GM12878 (cell line): ENCODE measurements around the gene RPUSD3. TPM values are rescaled to one million over a fixed set of nuclear protein-coding genes. Genes with fewer than 3 reads are reported as not detected.

ENCODE experiments used
- ATAC-seq: fragments of 200-7000 bp; cut with Tn5 transposase; 3 replicates; pipeline ENCODE4 v1.9.1; 2020; ENCODE audit warnings: mild to moderate bottlenecking, moderate library complexity
- BruUV-seq: library from RNA; stranded (reverse); fragments of 400-500 nt; replicated peaks from 2 replicates; lab custom pipeline; 2021; lab: Mats Ljungman, UMichigan
- CTCF ChIA-PET: fragments of 300-600 bp; sonication (Branson Sonifier 250); formaldehyde crosslinking; extraction: SDS; loops from one replicate; lab custom pipeline; 2021; ENCODE audit warnings: inconsistent platforms; lab: Yijun Ruan, JAX
- POLR2A ChIA-PET: fragments of 350-600 bp; formaldehyde crosslinking; extraction: SDS; loops from one replicate; lab custom pipeline; 2021; ENCODE audit warnings: inconsistent platforms; lab: Charles Lee
- RAD21 ChIA-PET: fragments of 300-600 bp; sonication (Branson Sonifier 250); formaldehyde crosslinking; loops from one replicate; lab custom pipeline; 2023; ENCODE audit warnings: antibody characterized with exemption; ENCODE audit not compliant: unreplicated experiment; lab: Charles Lee
- SMC1A ChIA-PET: fragments of 300-600 bp; sonication (Branson Sonifier 250); formaldehyde crosslinking; loops from one replicate; lab custom pipeline; 2023; ENCODE audit not compliant: unreplicated experiment, uncharacterized antibody; lab: Charles Lee
- DNase-seq: peaks from one replicate; pipeline ENCODE4 v3.0.0-alpha.2; 2011; ENCODE audit warnings: low read depth, low spot score
- FAIRE-seq: peaks from 3 replicates; lab custom pipeline; 2011; peaks lifted over from hg19 to GRCh38; lab: Jason Lieb, UNC
- H2AFZ ChIP-seq: 2 replicates; pipeline ENCODE4 v1.6.0; 2011; ENCODE audit warnings: low read depth, low read length, control low read depth; ENCODE audit not compliant: control insufficient read depth
- H3K27ac ChIP-seq: 2 replicates; pipeline ENCODE4 v1.5.1; 2011; ENCODE audit warnings: control low read depth; ENCODE audit not compliant: control insufficient read depth, insufficient read depth
- H3K27me3 ChIP-seq, 2 experiments: replicated peaks in 1 of 2; 2 replicates each; pipeline versions ENCODE4 v1.6.0 to v1.6.1; 2011; ENCODE audit warnings: low read length in 1 of 2; ENCODE audit not compliant: control insufficient read depth in 2 of 2, insufficient read depth in 2 of 2
- H3K36me3 ChIP-seq, 2 experiments: 2 replicates each; pipeline ENCODE4 v1.5.1; 2011; ENCODE audit warnings: low read length in 1 of 2; ENCODE audit not compliant: control insufficient read depth in 2 of 2, insufficient read depth in 2 of 2
- H3K4me1 ChIP-seq: 2 replicates; pipeline ENCODE4 v1.6.1; 2011; ENCODE audit warnings: mild to moderate bottlenecking, low read length, moderate library complexity, mixed read lengths; ENCODE audit not compliant: control insufficient read depth, insufficient read depth
- H3K4me2 ChIP-seq: 2 replicates; pipeline ENCODE4 v1.6.0; 2011; ENCODE audit warnings: control low read depth; ENCODE audit not compliant: control insufficient read depth, insufficient read depth
- H3K4me3 ChIP-seq: fragments of 200-600 bp; sonication (generic); 2 replicates; pipeline ENCODE4 v1.5.1; 2016
- H3K79me2 ChIP-seq: 2 replicates; pipeline ENCODE4 v1.6.0; 2011; ENCODE audit warnings: low read length; ENCODE audit not compliant: control insufficient read depth, insufficient read depth
- H3K9ac ChIP-seq: 2 replicates; pipeline ENCODE4 v1.8.0; 2011; ENCODE audit warnings: low read length, control low read depth, mixed read lengths; ENCODE audit not compliant: control insufficient read depth, insufficient read depth
- H3K9me3 ChIP-seq: replicated peaks from 3 replicates; pipeline ENCODE4 v1.5.1; 2011; ENCODE audit warnings: mild to moderate bottlenecking, low read length; ENCODE audit not compliant: control insufficient read depth, insufficient read depth
- H4K20me1 ChIP-seq: 2 replicates; pipeline ENCODE4 v1.6.0; 2011; ENCODE audit not compliant: control insufficient read depth, insufficient read depth
- CTCF ChIP-seq, 3 experiments: IDR thresholded peaks in 2 of 3; conservative IDR thresholded peaks in 1 of 3; 2 replicates each; pipeline ENCODE4 v1.5.1; 2011; ENCODE audit warnings: low read depth in 3 of 3, low read length in 3 of 3, mild to moderate bottlenecking in 3 of 3, control low read depth in 2 of 3, moderate library complexity in 2 of 3, inconsistent platforms in 1 of 3, mixed read lengths in 1 of 3; ENCODE audit not compliant: control insufficient read depth in 2 of 3, insufficient read depth in 1 of 3; ENCODE audit errors: extremely low read depth in 1 of 3
- EED ChIP-seq: sonication (generic); IDR thresholded peaks from 2 replicates; pipeline ENCODE4 v1.6.1; 2016; ENCODE audit warnings: antibody characterized with exemption, low read depth
- IRF3 ChIP-seq: fragments of 450-650 bp; IDR thresholded peaks from 2 replicates; pipeline ENCODE4 v1.6.1; 2014; ENCODE audit warnings: mild to moderate bottlenecking
- POLR2A ChIP-seq: IDR thresholded peaks from 2 replicates; pipeline ENCODE4 v1.6.1; 2011; ENCODE audit warnings: low read depth, mild to moderate bottlenecking, low read length
- WGBS: methylation state at CpG from one replicate; pipeline ENCODE4 v1.1.6; 2016; ENCODE audit warnings: low lambda C conversion rate; ENCODE audit not compliant: insufficient replicate concordance, insufficient coverage; ENCODE audit errors: missing lambda C conversion rate; 5-methylcytosine and 5-hydroxymethylcytosine counted together
- in situ Hi-C: fragments of 300-500 bp; cut with MboI; formaldehyde crosslinking; loops from 9 replicates; pipeline ENCODE4 v1.14.3; 2018; ENCODE audit warnings: mixed read lengths
- intact Hi-C: fragments of 100-400 bp; cut with micrococcal nuclease; formaldehyde crosslinking; loops from one replicate; pipeline ENCODE4 v1.14.2; 2022; ENCODE audit not compliant: unreplicated experiment
- polyA plus RNA-seq, 11 experiments: library from polyadenylated mRNA; depleted of rRNA in 4 of 11; unstranded in 6 of 11; stranded (reverse) in 5 of 11; fragments of >200 nt; fragmentation: Nextera tagmentation in 4 of 11; fragmentation: Illumina TruSeq in 1 of 11; extraction: Ambion mirVana in 4 of 11; extraction: Trizol in 1 of 11; gene quantifications; 1 replicate in 1 of 11; 2 replicates in 10 of 11; pipeline versions ENCODE4 v1.2.1 to v1.2.3, GENCODE V29; 2011 to 2016; ENCODE audit warnings: inconsistent platforms in 2 of 11, missing spikeins in 2 of 11, low read depth in 1 of 11
- total RNA-seq, 4 experiments: library from RNA; depleted of rRNA in 3 of 4; stranded (reverse); fragments of >200 nt in 3 of 4; fragmentation: Illumina TruSeq in 1 of 4; extraction: Trizol in 1 of 4; gene quantifications; 2 replicates each; pipeline versions ENCODE4 v1.2.1 to v1.2.3, GENCODE V29; 2013 to 2021

The RPUSD3 gene
- total and polyA plus RNA-seq, 10 of the 15 experiments (the other 5 are each of a cell fraction or from before 2014, with no cell fraction given): 6.4 to 72.9 (median 41.8) TPM

- DNase-seq (no peak), ATAC-seq (no peak), FAIRE-seq (no peak)
- in situ Hi-C loops: no loop called here
- TF ChIP-seq POLR2A (peak; percentile 14; the same call in 1 of the 2 replicates), IRF3 (no peak)
- RAD21 ChIA-PET: no interaction called here
- POLR2A ChIA-PET: no interaction called here
- no peak overlapping the region for H3K27ac ChIP-seq
- no TSS peak for BruUV-seq
- no peak overlapping the region for H3K9ac ChIP-seq
- H3K4me2 ChIP-seq: no peak overlapping the region
- H3K36me3 ChIP-seq: peaks cover 0 to 3% of the 10 kb centered on the region in 2 experiments; a peak in 1 of 4 replicates
- SMC1A ChIA-PET: no interaction called here
- no peaks in the 10 kb centered on the region for H3K79me2 ChIP-seq
- H4K20me1 ChIP-seq: no peaks in the 10 kb centered on the region
- no peaks in the 10 kb centered on the region for H3K9me3 ChIP-seq
- 91% methylated on average over 14 of the region's 14 CpGs for WGBS
- H3K27me3 ChIP-seq: no peaks in the 10 kb centered on the region
- intact Hi-C loops: no loop called here
- H3K4me3 ChIP-seq: no peak overlapping the region
- no peaks in the 10 kb centered on the region for H3K4me1 ChIP-seq
- CTCF ChIA-PET: no interaction called here
- H2AFZ ChIP-seq: no peak overlapping the region
Measured at GRCh38 chr3:9825451-9826040, 18.3 kb downstream of the RPUSD3 start.

GRCh38 chr3:9820946-9821345 lies 22.9 kb downstream of the RPUSD3 start:
- no peak for FAIRE-seq
- no peak for DNase-seq
- intact Hi-C loops: no loop called here
- BruUV-seq: no TSS peak
- no peaks in the 10 kb centered on the region for H3K4me1 ChIP-seq
- peak; percentile 68 for ATAC-seq
- 0 out of 6 replicates have a peak, but pooled peaks of 2 of the 3 experiments have one; percentile 13 to 22 for TF ChIP-seq CTCF (IDR thresholded peaks at IDR 0.05 in 2 of 3, conservative IDR thresholded peaks at IDR 0.05 in 1 of 3; ENCODE audit: control insufficient read depth in 2 of 3, extremely low read depth in 1 of 3, insufficient read depth in 1 of 3, low read depth in 3 of 3, low read length in 3 of 3)
- TF ChIP-seq EED: no peak
- TF ChIP-seq, all 136 proteins: peak for 1
- Histone ChIP-seq H3K9me3 (no peaks in the 10 kb centered on the region), H3K4me3 (no peak overlapping the region), H3K79me2 (no peaks in the 10 kb centered on the region), H2AFZ (no peak overlapping the region), H3K36me3 (no peaks in the 10 kb centered on the region), H3K4me2 (no peak overlapping the region), H4K20me1 (no peaks in the 10 kb centered on the region), H3K9ac (no peak overlapping the region), H3K27me3 (no peaks in the 10 kb centered on the region), H3K27ac (no peak overlapping the region)
- ChIA-PET CTCF (interaction anchor here (2.4 kb wide), 1 partner anchor 10 kb away, joined by 6 read pairs; no protein-coding TSS in a partner anchor), POLR2A (no interaction called here), SMC1A (no interaction called here), RAD21 (no interaction called here)
- in situ Hi-C loops: no loop called here
- 94% methylated on average over 2 of the region's 2 CpGs for WGBS
